H1 (cell line): ENCODE measurements around the gene PRKN. TPM values are rescaled to one million over a fixed set of nuclear protein-coding genes. Genes with fewer than 3 reads are reported as not detected.

Experiments
- CTCF ChIA-PET: fragments of 300-600 bp; sonication (Branson Sonifier 250); formaldehyde crosslinking; loops from one replicate; lab custom pipeline; 2021; ENCODE audit not compliant: partially characterized antibody; lab: Charles Lee
- POLR2A ChIA-PET: fragments of 300-600 bp; sonication (Branson Sonifier 250); formaldehyde crosslinking; loops from one replicate; lab custom pipeline; 2021; ENCODE audit warnings: inconsistent platforms; ENCODE audit not compliant: partially characterized antibody; lab: Charles Lee
- DNase-seq, 2 experiments: peaks; one replicate each; pipeline versions ENCODE4 v3.0.0 to v3.0.0-alpha.2; 2010 to 2022; ENCODE audit warnings: low spot score in 2 of 2, low read depth in 1 of 2, mixed read lengths in 1 of 2
- FAIRE-seq: peaks from 2 replicates; lab custom pipeline; 2011; peaks lifted over from hg19 to GRCh38; lab: Jason Lieb, UNC
- H2AFZ ChIP-seq: 2 replicates; pipeline ENCODE4 v1.8.1; 2012; ENCODE audit warnings: low read length, inconsistent platforms
- H2AK5ac ChIP-seq: 2 replicates; pipeline ENCODE4 v1.6.1; 2013; ENCODE audit warnings: low read depth, low read length
- H2BK120ac ChIP-seq: replicated peaks from 2 replicates; pipeline ENCODE3; 2013; ENCODE audit warnings: low read depth, low read length, inconsistent platforms
- H2BK12ac ChIP-seq: 2 replicates; pipeline ENCODE4 v1.6.1; 2013; ENCODE audit warnings: low read depth, low read length
- H2BK15ac ChIP-seq: 2 replicates; pipeline ENCODE4 v1.6.1; 2013; ENCODE audit warnings: low read length
- H2BK20ac ChIP-seq: 2 replicates; pipeline ENCODE4 v1.6.1; 2013; ENCODE audit warnings: low read length
- H2BK5ac ChIP-seq: 2 replicates; pipeline ENCODE4 v1.6.1; 2013; ENCODE audit warnings: low read depth, low read length
- H3K14ac ChIP-seq: 2 replicates; pipeline ENCODE4 v1.6.1; 2013; ENCODE audit warnings: inconsistent platforms; ENCODE audit not compliant: insufficient read length
- H3K18ac ChIP-seq: 2 replicates; pipeline ENCODE4 v1.6.1; 2013; ENCODE audit warnings: low read length; ENCODE audit errors: extremely low read depth
- H3K23ac ChIP-seq: 2 replicates; pipeline ENCODE4 v1.6.1; 2013; ENCODE audit warnings: inconsistent platforms; ENCODE audit not compliant: insufficient read length
- H3K23me2 ChIP-seq: 2 replicates; pipeline ENCODE4 v1.6.1; 2013; ENCODE audit warnings: low read depth, low read length
- H3K27ac ChIP-seq: 2 replicates; pipeline ENCODE4 v1.6.1; 2011; ENCODE audit warnings: low read depth, low read length, inconsistent platforms
- H3K27me3 ChIP-seq, 4 experiments: replicated peaks in 1 of 4; 1 replicate in 1 of 4; 2 replicates in 3 of 4; pipeline versions ENCODE4 v1.6.1 to v1.8.1; 2011 to 2013; ENCODE audit warnings: low read length in 3 of 4, mild to moderate bottlenecking in 3 of 4, inconsistent platforms in 2 of 4, mixed read lengths in 2 of 4, moderate library complexity in 1 of 4; ENCODE audit not compliant: control insufficient read depth in 3 of 4, insufficient read depth in 3 of 4; ENCODE audit errors: extremely low read depth in 1 of 4
- H3K36me3 ChIP-seq, 4 experiments: 2 replicates each; pipeline versions ENCODE4 v1.6.1 to v1.8.1; 2011 to 2013; ENCODE audit warnings: mild to moderate bottlenecking in 4 of 4, low read length in 3 of 4, moderate library complexity in 2 of 4, control low read depth in 1 of 4, inconsistent platforms in 1 of 4; ENCODE audit not compliant: insufficient read depth in 4 of 4, control insufficient read depth in 2 of 4
- H3K4ac ChIP-seq: replicated peaks from 2 replicates; pipeline ENCODE3; 2013; ENCODE audit warnings: low read length, low read depth, mixed read lengths, inconsistent platforms; ENCODE audit not compliant: insufficient read length
- H3K4me1 ChIP-seq, 4 experiments: replicated peaks in 1 of 4; 1 replicate in 1 of 4; 2 replicates in 3 of 4; pipeline versions ENCODE4 v1.6.1 to v1.8.1; 2011 to 2013; ENCODE audit warnings: low read length in 3 of 4, inconsistent platforms in 2 of 4, mixed read lengths in 1 of 4; ENCODE audit not compliant: insufficient read depth in 4 of 4, control insufficient read depth in 3 of 4
- H3K4me2 ChIP-seq, 2 experiments: 2 replicates each; pipeline versions ENCODE4 v1.6.1 to v1.8.1; 2011 to 2013; ENCODE audit warnings: low read depth in 2 of 2, low read length in 2 of 2, control low read depth in 1 of 2, inconsistent platforms in 1 of 2, mild to moderate bottlenecking in 1 of 2; ENCODE audit not compliant: insufficient read depth in 1 of 2
- H3K4me3 ChIP-seq, 4 experiments: fragments of 200-600, 300-600 bp in 1 of 4; sonication (generic), shearing (Covaris generic), sonication (Bioruptor Twin) in 1 of 4; 2 replicates each; pipeline versions ENCODE4 v1.5.1 to v1.8.1; 2011 to 2016; ENCODE audit warnings: low read length in 4 of 4, low read depth in 3 of 4, control low read depth in 2 of 4, inconsistent platforms in 2 of 4, mild to moderate bottlenecking in 2 of 4, mixed read lengths in 1 of 4, moderate library complexity in 1 of 4; ENCODE audit not compliant: insufficient read depth in 2 of 4; ENCODE audit errors: extremely low read depth in 1 of 4
- H3K56ac ChIP-seq: replicated peaks from 2 replicates; pipeline ENCODE3; 2013; ENCODE audit warnings: low read depth, mild to moderate bottlenecking, mixed read lengths, low read length, inconsistent platforms; ENCODE audit not compliant: insufficient read length
- H3K79me1 ChIP-seq: 2 replicates; pipeline ENCODE4 v1.6.1; 2013; ENCODE audit warnings: low read depth, low read length, control low read depth
- H3K79me2 ChIP-seq, 2 experiments: 2 replicates each; pipeline versions ENCODE4 v1.6.1 to v1.8.1; 2012 to 2013; ENCODE audit warnings: low read length in 2 of 2, mild to moderate bottlenecking in 2 of 2, inconsistent platforms in 1 of 2; ENCODE audit not compliant: insufficient read depth in 2 of 2, control insufficient read depth in 1 of 2
- H3K9ac ChIP-seq, 4 experiments: replicated peaks in 1 of 4; 1 replicate in 1 of 4; 2 replicates in 3 of 4; pipeline versions ENCODE4 v1.6.1 to v1.8.1; 2011 to 2013; ENCODE audit warnings: low read depth in 3 of 4, low read length in 3 of 4, control low read depth in 2 of 4, mild to moderate bottlenecking in 2 of 4, moderate library complexity in 2 of 4, inconsistent platforms in 1 of 4; ENCODE audit errors: extremely low read depth in 1 of 4
- H3K9me3 ChIP-seq, 2 experiments: 2 replicates each; pipeline versions ENCODE4 v1.6.1 to v1.8.1; 2012 to 2013; ENCODE audit warnings: mild to moderate bottlenecking in 2 of 2, moderate library complexity in 2 of 2, control low read depth in 1 of 2, inconsistent platforms in 1 of 2, low read depth in 1 of 2, low read length in 1 of 2, mixed read lengths in 1 of 2; ENCODE audit not compliant: insufficient read depth in 2 of 2
- H4K20me1 ChIP-seq, 2 experiments: replicated peaks in 1 of 2; 2 replicates each; pipeline versions ENCODE3 to v1.8.1; 2011 to 2013; ENCODE audit warnings: inconsistent platforms in 2 of 2, low read length in 2 of 2, mild to moderate bottlenecking in 1 of 2; ENCODE audit not compliant: insufficient read depth in 2 of 2, control insufficient read depth in 1 of 2
- H4K5ac ChIP-seq: 2 replicates; pipeline ENCODE4 v1.6.1; 2013; ENCODE audit warnings: low read length, low read depth, mixed read lengths, inconsistent platforms; ENCODE audit not compliant: insufficient read length
- H4K8ac ChIP-seq: 2 replicates; pipeline ENCODE4 v1.8.0; 2013; ENCODE audit warnings: mild to moderate bottlenecking, moderate library complexity, low read length, inconsistent platforms; ENCODE audit not compliant: insufficient read depth; ENCODE audit errors: extremely low read depth
- H4K91ac ChIP-seq: replicated peaks from 2 replicates; pipeline ENCODE3; 2013; ENCODE audit warnings: low read length, mixed read lengths, inconsistent platforms; ENCODE audit not compliant: insufficient read length
- CBX8 ChIP-seq: fragments of 300-800, 300-1000 bp; sonication (generic); IDR thresholded peaks from 2 replicates; pipeline ENCODE4 v1.7.1; 2016; ENCODE audit warnings: low read depth, low read length, borderline replicate concordance
- EGR1 ChIP-seq: IDR thresholded peaks from 2 replicates; pipeline ENCODE4 v1.6.1; 2011; ENCODE audit warnings: low read depth, low read length, borderline replicate concordance
- EP300 ChIP-seq, 2 experiments: IDR thresholded peaks; 1 replicate in 1 of 2; 2 replicates in 1 of 2; pipeline ENCODE4 v1.6.1; 2011 to 2012; ENCODE audit warnings: low read depth in 2 of 2, low read length in 2 of 2, mild to moderate bottlenecking in 2 of 2, borderline replicate concordance in 1 of 2, inconsistent platforms in 1 of 2, moderate library complexity in 1 of 2
- FOSL1 ChIP-seq: IDR thresholded peaks from 2 replicates; pipeline ENCODE4 v1.6.1; 2011; ENCODE audit warnings: mild to moderate bottlenecking, low read depth, low read length, moderate library complexity; ENCODE audit not compliant: insufficient read depth
- HDAC6 ChIP-seq: IDR thresholded peaks from one replicate; pipeline ENCODE4 v1.7.1; 2012; ENCODE audit warnings: low read depth, mild to moderate bottlenecking, inconsistent platforms, low read length, moderate library complexity
- JUN ChIP-seq: IDR thresholded peaks from 2 replicates; pipeline ENCODE4 v1.6.1; 2011; ENCODE audit warnings: low read depth, mild to moderate bottlenecking, improper control_type of control experiment, low read length
- NANOG ChIP-seq: IDR thresholded peaks from 2 replicates; pipeline ENCODE4 v1.6.1; 2011; ENCODE audit warnings: low read length, low read depth, mild to moderate bottlenecking, inconsistent platforms; ENCODE audit not compliant: insufficient read depth, poor library complexity, severe bottlenecking
- NRF1 ChIP-seq: IDR thresholded peaks from 2 replicates; pipeline ENCODE4 v1.6.1; 2011; ENCODE audit warnings: mild to moderate bottlenecking, low read depth, low read length, improper control_type of control experiment
- PHF8 ChIP-seq: fragments of 200-600 bp; sonication (generic); conservative IDR thresholded peaks from 2 replicates; pipeline ENCODE4 v1.7.1; 2012; ENCODE audit warnings: low read depth, mild to moderate bottlenecking, inconsistent platforms, low read length, moderate library complexity
- SIRT6 ChIP-seq: IDR thresholded peaks from one replicate; pipeline ENCODE4 v1.7.1; 2012; ENCODE audit warnings: low read length, inconsistent platforms
- SP2 ChIP-seq: IDR thresholded peaks from 2 replicates; pipeline ENCODE4 v1.6.1; 2012; ENCODE audit warnings: mild to moderate bottlenecking, low read length, inconsistent platforms
- SP4 ChIP-seq: IDR thresholded peaks from 2 replicates; pipeline ENCODE4 v1.6.1; 2012; ENCODE audit warnings: low read length, inconsistent platforms
- WGBS, 2 experiments: shearing (Covaris generic) in 1 of 2; methylation state at CpG; one replicate each; pipeline versions ENCODE4 v1.1.6 to v1.1.7; 2013 to 2015; ENCODE audit warnings: low lambda C conversion rate in 2 of 2, mixed read lengths in 2 of 2, inconsistent platforms in 1 of 2, low coverage in 1 of 2, missing lambda C conversion rate in 1 of 2; ENCODE audit not compliant: insufficient replicate concordance in 2 of 2, insufficient coverage in 1 of 2, insufficient read length in 1 of 2; ENCODE audit errors: extremely low coverage in 1 of 2, missing lambda C conversion rate in 1 of 2; 5-methylcytosine and 5-hydroxymethylcytosine counted together
- polyA plus RNA-seq, 7 experiments: library from polyadenylated mRNA; depleted of rRNA in 3 of 7; stranded (reverse) in 5 of 7; unstranded in 2 of 7; fragments of >200 nt in 5 of 7; fragments of 200-250 nt in 2 of 7; gene quantifications; 1 replicate in 5 of 7; 2 replicates in 1 of 7; 4 replicates in 1 of 7; pipeline versions ENCODE4 v1.2.1 to v1.2.3, GENCODE V29; 2011 to 2013; ENCODE audit warnings: missing spikeins in 2 of 7, mixed read lengths in 2 of 7
- total RNA-seq: library from RNA; stranded (reverse); fragmentation: NEBNext Ultra II Directional; extraction: Animal tissue kit (Norgen Biotek cat#: 25700); gene quantifications from 2 replicates; pipeline ENCODE4 v1.2.1, GENCODE V29; 2021
- TF ChIP-seq, protein P1 (sequence below): IDR thresholded peaks from 2 replicates; pipeline ENCODE4 v1.6.1; 2012; ENCODE audit warnings: inconsistent platforms

PRKN gene
- total and polyA plus RNA-seq, 2 of the 8 experiments (the other 6 are each of a cell fraction or from before 2014, with no cell fraction given): 0.13 to 0.29 TPM

DNA sequence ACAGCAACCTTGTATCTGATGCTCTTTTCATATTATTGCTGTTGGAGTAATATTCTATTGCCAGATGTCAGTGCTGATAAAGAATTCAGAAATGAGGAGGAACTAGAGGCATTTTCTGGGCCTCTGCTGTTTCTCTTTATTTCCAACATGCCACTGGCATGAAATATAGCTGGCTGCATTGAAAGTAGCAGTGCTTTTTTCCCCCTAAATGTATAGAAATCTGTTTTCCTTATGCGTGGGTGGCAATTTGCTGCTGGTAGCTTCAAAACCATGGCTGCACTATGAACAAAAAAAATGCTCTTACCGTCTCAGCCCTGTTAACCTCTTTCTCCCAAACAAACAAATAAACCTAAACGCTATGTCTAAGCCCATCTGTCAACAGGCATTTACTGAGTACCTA, 1011.4 kb downstream of the PRKN start:
- Histone ChIP-seq H3K14ac (no peak overlapping the region), H3K27ac (no peak overlapping the region), H3K4me2 (no peak overlapping the region), H3K18ac (no peak overlapping the region), H3K4ac (no peak overlapping the region), H3K9me3 (no peaks in the 10 kb centered on the region), H2BK120ac (no peak overlapping the region), H2AK5ac (no peak overlapping the region), H2BK12ac (no peak overlapping the region), H3K23me2 (no peaks in the 10 kb centered on the region), H3K56ac (no peak overlapping the region), H4K20me1 (no peaks in the 10 kb centered on the region), H2BK5ac (no peak overlapping the region), H3K4me3 (no peak overlapping the region), H3K4me1 (no peaks in the 10 kb centered on the region), H4K91ac (no peak overlapping the region), H2AFZ (no peak overlapping the region), H3K36me3 (no peaks in the 10 kb centered on the region), H3K27me3 (no peaks in the 10 kb centered on the region), H4K5ac (no peak overlapping the region), H2BK20ac (no peak overlapping the region), H3K23ac (no peak overlapping the region), H2BK15ac (no peak overlapping the region), H3K79me1 (no peaks in the 10 kb centered on the region), H3K79me2 (no peaks in the 10 kb centered on the region), H3K9ac (no peak overlapping the region), H4K8ac (no peak overlapping the region)
- WGBS, 2 experiments: 91% methylated on average over 3 of the region's 3 CpGs; no CpG with 5 or more reads in 1 of the 2 experiments
- TF ChIP-seq HDAC6 (no peak), SP2 (no peak), SP4 (no peak), SIRT6 (no peak), EP300 (IDR thresholded peaks at IDR 0.05; ENCODE audit: borderline replicate concordance in 1 of 2, low read depth in 2 of 2, low read length in 2 of 2) (no peak), JUN (no peak), NANOG (no peak), FOSL1 (no peak), PHF8 (no peak), CBX8 (no peak), NRF1 (no peak), EGR1 (no peak)
- TF ChIP-seq, protein P1, sequence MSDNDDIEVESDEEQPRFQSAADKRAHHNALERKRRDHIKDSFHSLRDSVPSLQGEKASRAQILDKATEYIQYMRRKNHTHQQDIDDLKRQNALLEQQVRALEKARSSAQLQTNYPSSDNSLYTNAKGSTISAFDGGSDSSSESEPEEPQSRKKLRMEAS: no peak
- FAIRE-seq (no peak), DNase-seq (no peak)
- CTCF ChIA-PET: interaction anchor here (0.6 to 1.7 kb wide), 3 partner anchors 16 to 32 kb away, joined by 3 to 6 read pairs (median 4); no protein-coding TSS in a partner anchor
- POLR2A ChIA-PET: no interaction called here
